Central memory CD8-positive, alpha-beta T cell (primary cell): Measurements from ENCODE around the gene SNX9.
A peak's percentile ranks its signal among the peaks of the same experiment; 100 is the strongest.

Source experiments
- ATAC-seq: fragments of 150-1000 bp; cut with Tn5 transposase; replicated peaks from 2 replicates; pipeline ENCODE4 v1.10.0; 2022; ENCODE audit warnings: mild to moderate bottlenecking, moderate FRiP score, moderate number of reproducible peaks; ENCODE audit not compliant: poor library complexity, severe bottlenecking; ENCODE audit errors: extremely low read depth
- DNase-seq, 2 donors: peaks; one replicate each; pipeline ENCODE4 v3.0.0; 2021; ENCODE audit warnings: low spot score in 2 of 2
- H3K27ac Mint-ChIP-seq: one replicate; pipeline ENCODE4 v1.8.0; 2022; ENCODE audit warnings: low read depth, mild to moderate bottlenecking, moderate library complexity, mixed read lengths
- H3K27me3 Mint-ChIP-seq: one replicate; pipeline ENCODE4 v1.8.0; 2022; ENCODE audit warnings: mixed read lengths
- H3K36me3 Mint-ChIP-seq: one replicate; pipeline ENCODE4 v1.8.0; 2022; ENCODE audit warnings: mild to moderate bottlenecking, moderate library complexity, mixed read lengths; ENCODE audit not compliant: insufficient read depth
- H3K4me1 Mint-ChIP-seq: one replicate; pipeline ENCODE4 v1.8.0; 2022; ENCODE audit warnings: mixed read lengths
- H3K4me3 Mint-ChIP-seq: one replicate; pipeline ENCODE4 v1.8.0; 2022; ENCODE audit warnings: mild to moderate bottlenecking, moderate library complexity, mixed read lengths
- H3K9me3 Mint-ChIP-seq: one replicate; pipeline ENCODE4 v1.8.0; 2022; ENCODE audit warnings: mixed read lengths

SNX9 gene

GRCh38 chr6:157859775-157860504 lies 36.9 kb downstream of the SNX9 start:
- DNase-seq = no peak
- Mint-ChIP-seq H3K9me3 (no peaks in the 10 kb centered on the region), H3K36me3 (no peaks in the 10 kb centered on the region), H3K27me3 (peaks cover 20% of the 10 kb centered on the region), H3K4me3 (no peak overlapping the region), H3K4me1 (peaks cover 8% of the 10 kb centered on the region), H3K27ac (no peak overlapping the region)
- ATAC-seq = no peak

GRCh38 chr6:157860505-157860991 lies 37.5 kb downstream of the SNX9 start:
- H3K4me3 Mint-ChIP-seq = no peak overlapping the region
- H3K4me1 Mint-ChIP-seq = peaks cover 6% of the 10 kb centered on the region
- no peak overlapping the region for H3K27ac Mint-ChIP-seq
- H3K36me3 Mint-ChIP-seq = peaks cover 2% of the 10 kb centered on the region
- H3K27me3 Mint-ChIP-seq = peaks cover 20% of the 10 kb centered on the region
- DNase-seq = no peak
- H3K9me3 Mint-ChIP-seq = no peaks in the 10 kb centered on the region
- peak; percentile 82 for ATAC-seq

- H3K36me3 Mint-ChIP-seq = peaks cover 2% of the 10 kb centered on the region
- H3K27ac Mint-ChIP-seq = no peak overlapping the region
- no peak for ATAC-seq
- DNase-seq = no peak
- no peaks in the 10 kb centered on the region for H3K9me3 Mint-ChIP-seq
- H3K4me3 Mint-ChIP-seq = no peak overlapping the region
- H3K27me3 Mint-ChIP-seq = peaks cover 20% of the 10 kb centered on the region
- H3K4me1 Mint-ChIP-seq = peaks cover 6% of the 10 kb centered on the region
Measured at GRCh38 chr6:157861184-157861583, 38.1 kb downstream of the SNX9 start.

- Mint-ChIP-seq H3K9me3 (no peaks in the 10 kb centered on the region), H3K36me3 (peaks cover 2% of the 10 kb centered on the region), H3K4me1 (peaks cover 6% of the 10 kb centered on the region), H3K4me3 (no peak overlapping the region), H3K27me3 (peaks cover 20% of the 10 kb centered on the region), H3K27ac (no peak overlapping the region)
- no peak for ATAC-seq
- DNase-seq = no peak
Measured at GRCh38 chr6:157861814-157862213, 38.8 kb downstream of the SNX9 start.

GRCh38 chr6:157862706-157863105 lies 39.7 kb downstream of the SNX9 start:
- H3K36me3 Mint-ChIP-seq = peaks cover 2% of the 10 kb centered on the region
- peaks cover 20% of the 10 kb centered on the region for H3K27me3 Mint-ChIP-seq
- ATAC-seq (no peak), DNase-seq (no peak)
- H3K4me3 Mint-ChIP-seq = no peak overlapping the region
- no peak overlapping the region for H3K27ac Mint-ChIP-seq
- H3K4me1 Mint-ChIP-seq = peaks cover 6% of the 10 kb centered on the region
- H3K9me3 Mint-ChIP-seq = no peaks in the 10 kb centered on the region

GRCh38 chr6:157864185-157864761 lies 41.2 kb downstream of the SNX9 start:
- H3K4me1 Mint-ChIP-seq = peaks cover 4% of the 10 kb centered on the region
- H3K27ac Mint-ChIP-seq = no peak overlapping the region
- H3K9me3 Mint-ChIP-seq = no peaks in the 10 kb centered on the region
- ATAC-seq = no peak
- DNase-seq = no peak
- peaks cover 2% of the 10 kb centered on the region for H3K36me3 Mint-ChIP-seq
- H3K27me3 Mint-ChIP-seq = peaks cover 5% of the 10 kb centered on the region
- no peak overlapping the region for H3K4me3 Mint-ChIP-seq

GRCh38 chr6:157865249-157865648 lies 42.2 kb downstream of the SNX9 start:
- H3K4me1 Mint-ChIP-seq = no peaks in the 10 kb centered on the region
- H3K36me3 Mint-ChIP-seq = peaks cover 2% of the 10 kb centered on the region
- ATAC-seq (no peak), DNase-seq (no peak)
- H3K27me3 Mint-ChIP-seq = no peaks in the 10 kb centered on the region
- no peaks in the 10 kb centered on the region for H3K9me3 Mint-ChIP-seq
- H3K27ac Mint-ChIP-seq = no peak overlapping the region
- H3K4me3 Mint-ChIP-seq = no peak overlapping the region

- no peaks in the 10 kb centered on the region for H3K27me3 Mint-ChIP-seq
- ATAC-seq = no peak
- DNase-seq = no peak
- no peak overlapping the region for H3K27ac Mint-ChIP-seq
- peaks cover 2% of the 10 kb centered on the region for H3K36me3 Mint-ChIP-seq
- H3K9me3 Mint-ChIP-seq = no peaks in the 10 kb centered on the region
- H3K4me1 Mint-ChIP-seq = no peaks in the 10 kb centered on the region
- no peak overlapping the region for H3K4me3 Mint-ChIP-seq
Measured at GRCh38 chr6:157867155-157867559, 44.1 kb downstream of the SNX9 start.

- Mint-ChIP-seq H3K27me3 (no peaks in the 10 kb centered on the region), H3K4me3 (no peak overlapping the region)
Measured at GRCh38 chr6:157867981-157868380, 44.9 kb downstream of the SNX9 start.

GRCh38 chr6:157868835-157869234 lies 45.8 kb downstream of the SNX9 start:
- peaks cover 2% of the 10 kb centered on the region for H3K36me3 Mint-ChIP-seq
- ATAC-seq = no peak
- H3K9me3 Mint-ChIP-seq = no peaks in the 10 kb centered on the region
- no peak overlapping the region for H3K4me3 Mint-ChIP-seq
- H3K27me3 Mint-ChIP-seq = no peaks in the 10 kb centered on the region
- H3K27ac Mint-ChIP-seq = no peak overlapping the region
- H3K4me1 Mint-ChIP-seq = no peaks in the 10 kb centered on the region
- DNase-seq = no peak

More at GRCh38 chr6:157867981-157868380, 44.9 kb downstream of the SNX9 start:
- Mint-ChIP-seq H3K4me1 (no peaks in the 10 kb centered on the region), H3K9me3 (no peaks in the 10 kb centered on the region), H3K36me3 (peaks cover 2% of the 10 kb centered on the region), H3K27ac (no peak overlapping the region)
- DNase-seq = no peak
- ATAC-seq = no peak

- no peak for ATAC-seq
- H3K4me3 Mint-ChIP-seq = no peak overlapping the region
- H3K27ac Mint-ChIP-seq = no peak overlapping the region
- H3K27me3 Mint-ChIP-seq = no peaks in the 10 kb centered on the region
- DNase-seq = no peak
- no peaks in the 10 kb centered on the region for H3K4me1 Mint-ChIP-seq
- no peaks in the 10 kb centered on the region for H3K9me3 Mint-ChIP-seq
- peaks cover 4% of the 10 kb centered on the region for H3K36me3 Mint-ChIP-seq
Measured at GRCh38 chr6:157869673-157870302, 46.7 kb downstream of the SNX9 start.

- H3K36me3 Mint-ChIP-seq = peaks cover 20% of the 10 kb centered on the region
- DNase-seq = peak; percentile 59 to 72
- no peaks in the 10 kb centered on the region for H3K4me1 Mint-ChIP-seq
- ATAC-seq = peak; percentile 75
- H3K27ac Mint-ChIP-seq = no peak overlapping the region
- H3K4me3 Mint-ChIP-seq = no peak overlapping the region
- no peaks in the 10 kb centered on the region for H3K9me3 Mint-ChIP-seq
- no peaks in the 10 kb centered on the region for H3K27me3 Mint-ChIP-seq
Measured at GRCh38 chr6:157873735-157874344, 50.8 kb downstream of the SNX9 start.
